HG03565 (cell line): ENCODE measurements around the gene ELK4.

Source experiments
- ATAC-seq: cut with Tn5 transposase; IDR thresholded peaks from one replicate; pipeline ENCODE4 v1.9.1; 2021; ENCODE audit warnings: mild to moderate bottlenecking, moderate library complexity; ENCODE audit not compliant: unreplicated experiment

Gene ELK4

GRCh38 chr1:205596876-205597275 is 34.9 kb downstream of the ELK4 start:
- no peak for ATAC-seq

- ATAC-seq, result no peak
Measured at GRCh38 chr1:205595861-205596260, 36.0 kb downstream of the ELK4 start.

GRCh38 chr1:205595435-205595834 is 36.4 kb downstream of the ELK4 start:
- no peak for ATAC-seq

- no peak for ATAC-seq
Measured at GRCh38 chr1:205594846-205595245, 37.0 kb downstream of the ELK4 start.

DNA sequence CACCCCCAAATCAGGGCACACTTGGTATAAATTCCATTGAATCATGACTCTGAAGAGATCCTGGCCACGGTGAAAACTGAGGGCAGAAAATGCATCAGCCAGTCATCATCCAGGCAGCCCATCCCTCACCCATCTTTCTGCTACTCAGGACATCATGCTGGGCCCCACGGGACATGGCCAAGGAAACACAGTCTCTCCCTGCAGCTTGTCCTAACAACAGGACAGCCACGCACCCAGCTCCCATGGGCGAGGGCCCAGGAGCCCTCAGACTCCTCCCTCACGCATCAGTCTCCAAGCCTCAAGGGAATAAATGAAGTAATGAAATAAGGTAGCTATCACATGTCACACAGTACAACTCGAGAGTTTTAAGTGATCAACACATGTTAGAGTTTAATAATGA is 37.8 kb downstream of the ELK4 start:
- ATAC-seq, result no peak

GRCh38 chr1:205593532-205593931 is 38.3 kb downstream of the ELK4 start:
- ATAC-seq, result no peak

DNA sequence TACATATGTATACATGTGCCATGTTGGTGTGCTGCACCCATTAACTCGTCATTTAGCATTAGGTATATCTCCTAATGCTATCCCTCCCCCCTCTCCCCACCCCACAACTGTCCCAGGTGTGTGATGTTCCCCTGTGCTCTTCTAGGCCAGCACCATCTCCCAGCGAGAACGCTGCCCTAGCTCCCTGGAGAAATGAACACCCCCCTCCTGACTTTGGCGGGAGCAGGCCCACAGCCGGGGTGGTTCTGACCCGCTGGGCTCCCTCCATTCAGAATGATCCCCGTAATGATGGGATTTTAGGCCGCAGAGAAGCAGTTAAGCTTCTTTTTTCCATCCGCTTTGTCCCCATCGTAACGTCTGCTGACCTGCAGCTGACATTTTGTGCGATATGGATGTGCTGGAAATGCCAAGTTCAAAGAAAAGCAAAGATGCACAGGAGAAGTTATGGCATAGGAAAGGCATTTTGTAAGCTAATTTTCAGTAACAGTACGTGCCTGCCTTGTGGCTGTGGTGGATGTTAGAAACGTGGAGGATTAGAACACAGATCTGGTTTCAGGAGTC is 39.3 kb downstream of the ELK4 start:
- ATAC-seq, result no peak

DNA sequence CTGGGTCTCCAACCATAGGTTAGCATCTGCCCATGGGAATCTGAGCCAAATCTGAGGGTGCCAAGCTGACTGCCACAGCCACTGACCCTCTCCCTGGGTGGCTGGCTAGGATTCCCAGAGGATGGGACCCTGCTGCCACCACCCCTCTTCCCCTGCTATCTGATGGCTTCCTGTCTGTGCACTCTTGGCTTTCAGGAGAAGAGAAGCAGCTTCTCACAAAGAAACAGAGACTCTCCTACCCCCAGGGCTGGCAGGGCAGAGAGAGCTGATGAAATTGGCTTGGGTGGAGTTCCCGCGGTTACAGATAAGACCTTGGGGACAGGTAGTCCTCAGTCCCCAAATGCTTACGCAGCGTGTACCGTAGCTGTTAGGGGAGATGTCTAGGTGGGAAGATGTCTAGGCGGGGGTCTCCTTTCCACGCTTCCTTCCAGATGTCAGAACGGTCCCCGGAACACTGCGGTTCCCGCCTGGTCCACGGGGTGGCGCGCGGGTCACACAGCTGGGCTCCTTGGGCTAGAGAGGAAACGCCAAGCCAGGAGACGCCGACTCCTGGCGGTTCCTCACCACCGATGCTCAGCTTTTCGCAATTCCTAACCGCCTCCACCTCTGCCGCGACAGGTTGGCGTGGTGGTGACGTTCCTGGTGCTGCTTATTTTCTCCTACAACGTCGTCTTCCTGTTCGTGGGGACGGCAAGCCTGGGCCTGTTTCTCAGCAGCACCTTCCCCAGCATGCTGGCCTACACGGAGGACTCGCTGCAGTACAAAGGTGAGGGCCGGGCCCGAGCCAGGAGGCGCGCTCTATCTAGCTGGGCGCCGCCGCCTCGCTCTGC is 40.1 kb downstream of the ELK4 start:
- ATAC-seq, result no peak

GRCh38 chr1:205590777-205591513 is 40.9 kb downstream of the ELK4 start:
- ATAC-seq, result no peak

DNA sequence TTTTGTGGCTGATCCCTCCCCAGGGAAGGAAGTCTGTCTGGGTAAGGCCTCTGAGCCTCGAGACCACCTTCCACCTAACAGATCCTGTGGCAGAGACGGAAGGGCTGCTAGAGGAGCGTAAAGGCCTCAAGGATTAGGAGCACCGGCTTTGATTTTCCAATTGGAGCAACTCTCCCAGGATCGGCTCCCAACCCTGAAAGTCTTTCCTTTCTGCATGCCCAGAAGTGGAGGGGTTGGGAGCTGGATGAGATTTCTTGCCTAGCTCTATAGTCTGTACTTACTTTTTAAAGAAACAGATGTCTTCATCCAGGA is 41.4 kb downstream of the ELK4 start:
- ATAC-seq, result no peak

DNA sequence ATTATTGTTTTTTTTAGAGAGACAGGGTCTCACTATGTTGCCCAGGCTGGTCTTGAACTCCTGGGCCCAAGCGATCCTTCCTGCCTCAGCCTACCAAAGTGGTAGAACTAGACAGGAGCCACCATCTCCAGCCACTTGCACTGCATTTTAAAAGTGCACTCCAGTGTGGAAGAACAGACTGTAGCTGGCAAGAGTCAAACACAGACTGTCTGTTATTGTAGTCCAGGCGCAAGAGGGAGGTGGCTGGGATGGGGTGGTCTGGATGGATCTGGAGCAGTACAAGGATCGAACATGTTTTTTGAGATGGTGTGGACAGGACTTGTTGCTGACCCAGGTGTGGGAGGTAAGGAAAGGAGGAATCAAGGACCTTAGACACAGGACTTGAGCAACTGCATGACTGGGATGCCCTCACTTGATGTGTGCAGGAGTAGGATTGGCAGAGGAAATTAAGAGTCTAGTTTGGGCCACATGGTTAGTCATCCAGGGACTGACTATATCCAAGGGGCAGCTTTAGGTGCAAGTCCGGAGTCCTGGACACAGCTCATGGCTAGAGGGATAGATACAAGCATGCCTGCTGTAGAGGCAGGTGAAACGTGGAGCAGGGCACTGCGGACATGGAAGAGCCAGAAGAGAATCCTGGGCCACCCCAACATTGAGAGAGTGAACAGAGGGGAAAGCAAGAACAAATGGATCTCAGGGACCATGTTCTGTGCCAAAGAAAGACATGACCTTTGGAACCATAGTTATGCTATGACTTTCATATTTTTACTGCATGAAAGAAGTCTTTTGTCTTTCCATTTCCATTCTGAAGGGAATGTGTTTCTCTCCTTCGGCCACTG is 42.0 kb downstream of the ELK4 start:
- no peak for ATAC-seq

- ATAC-seq, result no peak
Measured at GRCh38 chr1:205589046-205589445, 42.8 kb downstream of the ELK4 start.

GRCh38 chr1:205588636-205589035 is 43.2 kb downstream of the ELK4 start:
- ATAC-seq, result no peak

- no peak for ATAC-seq
Measured at GRCh38 chr1:205587581-205587980, 44.2 kb downstream of the ELK4 start.

GRCh38 chr1:205585835-205586785 is 45.7 kb downstream of the ELK4 start:
- no peak for ATAC-seq

- no peak for ATAC-seq
Measured at GRCh38 chr1:205585169-205585834, 46.5 kb downstream of the ELK4 start.

DNA sequence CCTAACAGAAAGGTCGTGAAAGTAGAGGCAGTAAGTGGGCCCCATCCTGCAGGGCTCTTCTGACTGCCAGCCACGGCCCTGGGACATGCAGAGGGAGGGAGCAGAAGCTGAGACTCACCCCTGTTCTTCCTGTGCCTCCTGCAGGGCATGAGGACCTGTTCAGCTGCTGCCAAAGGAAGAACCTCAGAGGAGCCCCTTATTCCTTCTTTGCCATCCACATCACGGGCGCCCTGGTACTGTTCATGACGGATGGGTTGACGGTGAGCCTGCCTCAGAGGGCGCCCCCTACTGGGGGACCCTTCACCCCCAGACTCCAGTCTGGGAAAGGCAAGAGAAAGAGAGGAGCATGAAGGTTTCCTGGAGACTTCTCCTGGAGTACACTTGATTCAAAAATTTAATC is 47.1 kb downstream of the ELK4 start:
- ATAC-seq, result no peak

GRCh38 chr1:205583461-205584130 is 48.2 kb downstream of the ELK4 start:
- no peak for ATAC-seq
